OCI-LY3 (cell line): ENCODE results near the gene PPWD1.
"Not testable (repeated sequence)": the region's sequence is repeated elsewhere in the genome, so short reads cannot be mapped to it uniquely, and the experiment has no call there.

Source experiments
- EZH2phosphoT487 ChIP-seq: fragments of 200-600 bp; shearing (Covaris generic); IDR thresholded peaks from 2 replicates; pipeline ENCODE4 v1.6.1; 2018; ENCODE audit warnings: antibody characterized with exemption, mixed run types, low read depth
- TF ChIP-seq, protein P1 (sequence below): fragments of 200-600, 300-600 bp; sonication (generic); IDR thresholded peaks from 2 replicates; pipeline ENCODE4 v1.5.1; 2014; ENCODE audit warnings: antibody characterized with exemption, low read length, low read depth

DNA sequence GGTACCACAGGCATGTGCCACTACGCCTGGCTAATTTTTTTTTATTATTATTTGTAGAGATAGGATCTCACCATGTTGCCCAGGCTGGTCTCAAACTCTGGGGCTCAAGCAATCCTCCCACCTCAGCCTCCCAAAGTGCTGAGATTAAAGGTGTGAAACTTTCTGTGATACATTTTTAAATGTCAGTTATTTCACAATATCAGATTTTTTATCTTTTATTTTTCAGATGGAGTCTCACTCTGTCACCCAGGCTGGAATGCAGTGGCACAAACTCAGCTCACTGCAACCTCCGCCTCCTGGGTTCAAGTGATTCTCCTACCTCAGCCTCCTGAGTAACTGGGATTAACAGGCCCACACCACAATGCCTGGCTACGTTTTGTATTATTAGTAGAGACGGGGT lies 58.9 kb downstream of the PPWD1 start:
- TF ChIP-seq, protein P1, sequence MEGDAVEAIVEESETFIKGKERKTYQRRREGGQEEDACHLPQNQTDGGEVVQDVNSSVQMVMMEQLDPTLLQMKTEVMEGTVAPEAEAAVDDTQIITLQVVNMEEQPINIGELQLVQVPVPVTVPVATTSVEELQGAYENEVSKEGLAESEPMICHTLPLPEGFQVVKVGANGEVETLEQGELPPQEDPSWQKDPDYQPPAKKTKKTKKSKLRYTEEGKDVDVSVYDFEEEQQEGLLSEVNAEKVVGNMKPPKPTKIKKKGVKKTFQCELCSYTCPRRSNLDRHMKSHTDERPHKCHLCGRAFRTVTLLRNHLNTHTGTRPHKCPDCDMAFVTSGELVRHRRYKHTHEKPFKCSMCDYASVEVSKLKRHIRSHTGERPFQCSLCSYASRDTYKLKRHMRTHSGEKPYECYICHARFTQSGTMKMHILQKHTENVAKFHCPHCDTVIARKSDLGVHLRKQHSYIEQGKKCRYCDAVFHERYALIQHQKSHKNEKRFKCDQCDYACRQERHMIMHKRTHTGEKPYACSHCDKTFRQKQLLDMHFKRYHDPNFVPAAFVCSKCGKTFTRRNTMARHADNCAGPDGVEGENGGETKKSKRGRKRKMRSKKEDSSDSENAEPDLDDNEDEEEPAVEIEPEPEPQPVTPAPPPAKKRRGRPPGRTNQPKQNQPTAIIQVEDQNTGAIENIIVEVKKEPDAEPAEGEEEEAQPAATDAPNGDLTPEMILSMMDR = not testable (repeated sequence)
- not testable (repeated sequence) for TF ChIP-seq EZH2phosphoT487
